Mammary epithelial cell (primary cell): ENCODE data around the gene CEP290.

Experiments
- EZH2 ChIP-seq: IDR thresholded peaks from 2 replicates; pipeline ENCODE4 v1.6.1; 2012; ENCODE audit warnings: low read length, inconsistent platforms, borderline replicate concordance
- TF ChIP-seq, protein P1 (sequence below), 2 donors: IDR thresholded peaks in 1 of 2; conservative IDR thresholded peaks in 1 of 2; 2 replicates each; pipeline ENCODE4 v1.5.1; 2011 to 2012; ENCODE audit warnings: inconsistent platforms in 2 of 2, low read length in 2 of 2, mild to moderate bottlenecking in 2 of 2, control low read depth in 1 of 2, low read depth in 1 of 2; ENCODE audit not compliant: insufficient read depth in 1 of 2; ENCODE audit errors: extremely low read depth in 1 of 2

DNA sequence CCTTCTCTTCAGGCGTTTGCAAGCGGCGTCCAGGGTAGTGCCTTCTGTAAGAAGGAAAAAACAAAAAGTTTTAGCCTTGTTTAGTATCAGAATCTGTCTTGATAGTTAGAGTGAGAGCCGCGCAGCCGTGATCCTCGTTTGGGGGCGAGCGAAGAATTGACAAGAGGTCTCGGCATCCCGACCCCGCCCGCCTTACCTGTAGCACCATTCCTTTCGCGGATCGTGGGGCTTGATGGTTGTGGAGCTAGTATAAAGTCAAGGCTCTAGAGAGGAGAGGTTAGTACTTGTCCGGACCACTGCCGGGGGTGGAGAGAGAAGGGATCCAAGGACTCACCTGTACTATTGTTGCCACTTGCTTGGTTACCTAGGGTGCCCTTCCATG is 713 bp upstream of the CEP290 start:
- TF ChIP-seq, protein P1, sequence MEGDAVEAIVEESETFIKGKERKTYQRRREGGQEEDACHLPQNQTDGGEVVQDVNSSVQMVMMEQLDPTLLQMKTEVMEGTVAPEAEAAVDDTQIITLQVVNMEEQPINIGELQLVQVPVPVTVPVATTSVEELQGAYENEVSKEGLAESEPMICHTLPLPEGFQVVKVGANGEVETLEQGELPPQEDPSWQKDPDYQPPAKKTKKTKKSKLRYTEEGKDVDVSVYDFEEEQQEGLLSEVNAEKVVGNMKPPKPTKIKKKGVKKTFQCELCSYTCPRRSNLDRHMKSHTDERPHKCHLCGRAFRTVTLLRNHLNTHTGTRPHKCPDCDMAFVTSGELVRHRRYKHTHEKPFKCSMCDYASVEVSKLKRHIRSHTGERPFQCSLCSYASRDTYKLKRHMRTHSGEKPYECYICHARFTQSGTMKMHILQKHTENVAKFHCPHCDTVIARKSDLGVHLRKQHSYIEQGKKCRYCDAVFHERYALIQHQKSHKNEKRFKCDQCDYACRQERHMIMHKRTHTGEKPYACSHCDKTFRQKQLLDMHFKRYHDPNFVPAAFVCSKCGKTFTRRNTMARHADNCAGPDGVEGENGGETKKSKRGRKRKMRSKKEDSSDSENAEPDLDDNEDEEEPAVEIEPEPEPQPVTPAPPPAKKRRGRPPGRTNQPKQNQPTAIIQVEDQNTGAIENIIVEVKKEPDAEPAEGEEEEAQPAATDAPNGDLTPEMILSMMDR (conservative IDR thresholded peaks at IDR 0.05 in 1 of 2, IDR thresholded peaks at IDR 0.05 in 1 of 2; ENCODE audit: extremely low read depth in 1 of 2, insufficient read depth in 1 of 2, low read depth in 1 of 2, low read length in 2 of 2), result no peak
- no peak for TF ChIP-seq EZH2
